Type B pancreatic cell (in vitro differentiated cells): ENCODE measurements around the gene KAT2A. TPM values are rescaled to one million over a fixed set of nuclear protein-coding genes. Genes with fewer than 3 reads are reported as not detected.

ENCODE experiments used
- DNase-seq: peaks from one replicate; pipeline ENCODE4 v3.0.0; 2021; ENCODE audit warnings: mixed read lengths; ENCODE audit not compliant: unreplicated experiment; ENCODE audit errors: extremely low spot score
- H3K27ac Mint-ChIP-seq: 2 replicates; pipeline ENCODE4 v1.8.0; 2021; ENCODE audit warnings: mild to moderate bottlenecking, mixed read lengths
- H3K27me3 Mint-ChIP-seq: 2 replicates; pipeline ENCODE4 v1.8.0; 2021; ENCODE audit warnings: mixed read lengths
- H3K36me3 Mint-ChIP-seq: 2 replicates; pipeline ENCODE4 v1.8.0; 2021; ENCODE audit warnings: mixed read lengths
- H3K4me1 Mint-ChIP-seq: one replicate; pipeline ENCODE4 v1.8.0; 2021; ENCODE audit warnings: mixed read lengths; ENCODE audit not compliant: unreplicated experiment
- H3K4me3 Mint-ChIP-seq: 2 replicates; pipeline ENCODE4 v1.8.0; 2021; ENCODE audit warnings: mild to moderate bottlenecking, mixed read lengths
- H3K9me3 Mint-ChIP-seq: 2 replicates; pipeline ENCODE4 v1.8.0; 2021; ENCODE audit warnings: mixed read lengths
- CTCF ChIP-seq: fragments of 200-600 bp; sonication (generic); conservative IDR thresholded peaks from 2 replicates; pipeline ENCODE4 v1.5.0; 2021; ENCODE audit warnings: antibody characterized with exemption, mild to moderate bottlenecking
- total RNA-seq: library from RNA; stranded (reverse); gene quantifications from 2 replicates; pipeline ENCODE4 v1.2.1, GENCODE V29; 2021; ENCODE audit warnings: low replicate concordance

Gene KAT2A
- total RNA-seq, 1 donor from 2014 or later = 63.5 TPM

GRCh38 chr17:42106009-42106408 lies 15.2 kb downstream of the KAT2A start:
- Mint-ChIP-seq H3K36me3 (no peaks in the 10 kb centered on the region), H3K4me1 (no peaks in the 10 kb centered on the region), H3K4me3 (peak overlapping the region; percentile 64), H3K27me3 (peaks cover 31% of the 10 kb centered on the region), H3K9me3 (no peaks in the 10 kb centered on the region), H3K27ac (no peak overlapping the region)
- TF ChIP-seq CTCF = no peak
- no peak for DNase-seq

- no peak for DNase-seq
- no peak overlapping the region for H3K4me3 Mint-ChIP-seq
- peaks cover 33% of the 10 kb centered on the region for H3K27me3 Mint-ChIP-seq
- no peak overlapping the region for H3K27ac Mint-ChIP-seq
- no peaks in the 10 kb centered on the region for H3K9me3 Mint-ChIP-seq
- H3K4me1 Mint-ChIP-seq = no peaks in the 10 kb centered on the region
- no peak for TF ChIP-seq CTCF
- H3K36me3 Mint-ChIP-seq = no peaks in the 10 kb centered on the region
Measured at GRCh38 chr17:42104264-42104663, 16.9 kb downstream of the KAT2A start.

- no peaks in the 10 kb centered on the region for H3K36me3 Mint-ChIP-seq
- no peak overlapping the region for H3K27ac Mint-ChIP-seq
- no peak for TF ChIP-seq CTCF
- peaks cover 39% of the 10 kb centered on the region for H3K27me3 Mint-ChIP-seq
- no peaks in the 10 kb centered on the region for H3K4me1 Mint-ChIP-seq
- no peak for DNase-seq
- no peaks in the 10 kb centered on the region for H3K9me3 Mint-ChIP-seq
- no peak overlapping the region for H3K4me3 Mint-ChIP-seq
Measured at GRCh38 chr17:42103221-42103954, 17.8 kb downstream of the KAT2A start.

- no peaks in the 10 kb centered on the region for H3K9me3 Mint-ChIP-seq
- TF ChIP-seq CTCF = peak; percentile 90
- peaks cover 54% of the 10 kb centered on the region for H3K27me3 Mint-ChIP-seq
- no peak overlapping the region for H3K27ac Mint-ChIP-seq
- no peaks in the 10 kb centered on the region for H3K36me3 Mint-ChIP-seq
- no peak for DNase-seq
- H3K4me3 Mint-ChIP-seq = no peak overlapping the region
- no peaks in the 10 kb centered on the region for H3K4me1 Mint-ChIP-seq
Measured at GRCh38 chr17:42101513-42102292, 19.5 kb downstream of the KAT2A start.

GRCh38 chr17:42098730-42099399 lies 22.3 kb downstream of the KAT2A start:
- peaks cover 60% of the 10 kb centered on the region for H3K27me3 Mint-ChIP-seq
- no peak for DNase-seq
- H3K27ac Mint-ChIP-seq = no peak overlapping the region
- no peak overlapping the region for H3K4me3 Mint-ChIP-seq
- no peaks in the 10 kb centered on the region for H3K9me3 Mint-ChIP-seq
- no peaks in the 10 kb centered on the region for H3K4me1 Mint-ChIP-seq
- TF ChIP-seq CTCF = no peak
- no peaks in the 10 kb centered on the region for H3K36me3 Mint-ChIP-seq
